K562 (cell line): Measurements from ENCODE around the gene ADAM15. TPM values are rescaled to one million over a fixed set of nuclear protein-coding genes. Genes with fewer than 3 reads are reported as not detected.

ENCODE experiments used
- ARID3A ChIP-seq: IDR thresholded peaks from 2 replicates; pipeline ENCODE4 v1.6.1; 2012; ENCODE audit warnings: low read depth, low read length, improper control_type of control experiment, borderline replicate concordance
- CBX1 ChIP-seq: sonication (generic); IDR thresholded peaks from 2 replicates; pipeline ENCODE4 v1.6.1; 2016; ENCODE audit warnings: antibody characterized with exemption, low read depth, mild to moderate bottlenecking
- CCNT2 ChIP-seq: IDR thresholded peaks from 2 replicates; pipeline ENCODE4 v1.6.1; 2011; ENCODE audit warnings: borderline replicate concordance, low read depth, mild to moderate bottlenecking, moderate library complexity, mixed read lengths, low read length; ENCODE audit not compliant: insufficient read length; ENCODE audit errors: extremely low read depth
- CHD2 ChIP-seq: IDR thresholded peaks from 2 replicates; pipeline ENCODE4 v1.6.1; 2011; ENCODE audit warnings: low read depth, low read length
- COPS2 ChIP-seq: fragments of 450-650 bp; conservative IDR thresholded peaks from 2 replicates; pipeline ENCODE4 v1.6.1; 2016; ENCODE audit warnings: mild to moderate bottlenecking, moderate library complexity
- CTCF ChIP-seq, 3 experiments: IDR thresholded peaks in 2 of 3; conservative IDR thresholded peaks in 1 of 3; 2 replicates each; pipeline ENCODE4 v1.5.1; 2011 to 2012; ENCODE audit warnings: low read length in 3 of 3, mild to moderate bottlenecking in 3 of 3, control low read depth in 2 of 3, improper control_type of control experiment in 1 of 3, inconsistent platforms in 1 of 3, low read depth in 1 of 3, mixed read lengths in 1 of 3, moderate library complexity in 1 of 3; ENCODE audit not compliant: insufficient read depth in 2 of 3
- DPF2 ChIP-seq: fragments of 450-650 bp; IDR thresholded peaks from 2 replicates; pipeline ENCODE4 v1.6.1; 2016
- EP400 ChIP-seq: fragments of 450-650 bp; IDR thresholded peaks from 2 replicates; pipeline ENCODE4 v1.6.1; 2017; ENCODE audit warnings: antibody characterized with exemption, mild to moderate bottlenecking, moderate library complexity
- KAT7 ChIP-seq: sonication (generic); formaldehyde crosslinking; IDR thresholded peaks from 2 replicates; pipeline ENCODE4 v1.8.0; 2022; ENCODE audit warnings: missing genetic modification reagents, mild to moderate bottlenecking, borderline replicate concordance
- L3MBTL2 ChIP-seq: fragments of 450-650 bp; IDR thresholded peaks from 2 replicates; pipeline ENCODE4 v1.6.1; 2016; ENCODE audit warnings: mild to moderate bottlenecking, moderate library complexity
- MAFF ChIP-seq: IDR thresholded peaks from 2 replicates; pipeline ENCODE4 v1.6.1; 2012; ENCODE audit warnings: low read length, improper control_type of control experiment
- MED1 ChIP-seq: sonication (generic); formaldehyde crosslinking; IDR thresholded peaks from 2 replicates; pipeline ENCODE4 v1.8.1; 2023; ENCODE audit warnings: missing genetic modification reagents, borderline replicate concordance
- POLR2G ChIP-seq: fragments of 200-400 bp; formaldehyde crosslinking; IDR thresholded peaks from 2 replicates; pipeline ENCODE4 v1.6.1; 2017; ENCODE audit warnings: low read depth, mild to moderate bottlenecking, antibody characterized with exemption, low read length, moderate library complexity
- PRDM10 ChIP-seq: fragments of 450-650 bp; IDR thresholded peaks from 2 replicates; pipeline ENCODE4 v1.6.1; 2018; ENCODE audit not compliant: partially characterized antibody
- SNIP1 ChIP-seq: fragments of 450-650 bp; IDR thresholded peaks from 2 replicates; pipeline ENCODE4 v1.7.1; 2017; ENCODE audit warnings: low read depth, mild to moderate bottlenecking
- ZNF347 ChIP-seq: fragments of 450-650 bp; formaldehyde crosslinking; IDR thresholded peaks from 2 replicates; pipeline ENCODE4 v1.4.0; 2020; ENCODE audit warnings: low read depth, mild to moderate bottlenecking, moderate library complexity
- ZNF696 ChIP-seq: fragments of 250-450 bp; sonication (Bioruptor Pico); conservative IDR thresholded peaks from 2 replicates; pipeline ENCODE4 v1.4.0; 2020; ENCODE audit warnings: mild to moderate bottlenecking, moderate library complexity
- polyA plus RNA-seq, 8 experiments: library from polyadenylated mRNA; depleted of rRNA in 4 of 8; stranded (reverse) in 5 of 8; unstranded in 3 of 8; fragments of >200 nt; fragmentation: Nextera tagmentation in 2 of 8; fragmentation: Illumina TruSeq in 1 of 8; extraction: Ambion mirVana in 2 of 8; extraction: Trizol in 1 of 8; gene quantifications; 2 replicates each; pipeline versions ENCODE4 v1.2.1 to v1.2.3, GENCODE V29; 2011 to 2014; ENCODE audit warnings: inconsistent platforms in 1 of 8, missing spikeins in 1 of 8
- total RNA-seq, 7 experiments: library from RNA; depleted of rRNA in 6 of 7; stranded (reverse); fragments of >200 nt in 6 of 7; fragmentation: Illumina TruSeq in 2 of 7; extraction: Trizol in 2 of 7; gene quantifications; 2 replicates each; pipeline versions ENCODE4 v1.2.1 to v1.2.3, GENCODE V29; 2011 to 2021; ENCODE audit warnings: low replicate concordance in 1 of 7

Gene ADAM15
- total and polyA plus RNA-seq, 9 of the 15 experiments (the other 6 are each of a cell fraction or from before 2014, with no cell fraction given): 0.69 to 72.3 (median 32.8) TPM

- peak; percentile 69; the same call in 1 of the 2 replicates for TF ChIP-seq EP400
- peak; percentile 38; the same call in 1 of the 2 replicates for TF ChIP-seq DPF2
- peak; percentile 66 for TF ChIP-seq CCNT2
- no peak for TF ChIP-seq ZNF347 (CRISPR knock-in tag)
- no peak for TF ChIP-seq MED1 (CRISPR knock-in tag)
- peak; percentile 93 to 95 (median 95) for TF ChIP-seq CTCF (IDR thresholded peaks at IDR 0.05 in 2 of 3, conservative IDR thresholded peaks at IDR 0.05 in 1 of 3; ENCODE audit: insufficient read depth in 2 of 3, low read depth in 1 of 3, low read length in 3 of 3)
- no peak for TF ChIP-seq MAFF
- peak; percentile 89 for TF ChIP-seq L3MBTL2
- no peak for TF ChIP-seq CHD2
- TF ChIP-seq ZNF696 (CRISPR knock-in tag): no peak
- TF ChIP-seq CBX1: peak; percentile 55; the same call in 1 of the 2 replicates
- TF ChIP-seq ARID3A: no peak
- peak; percentile 70; the same call in 1 of the 2 replicates for TF ChIP-seq KAT7 (CRISPR knock-in tag)
- peak; percentile 82 for TF ChIP-seq POLR2G
- no peak for TF ChIP-seq COPS2
- no peak for TF ChIP-seq SNIP1
- TF ChIP-seq PRDM10: peak; percentile 38
These were observed at the start of gene ADAM15 (continued) for GRCh38 chr1:155050560-155051341.
